CD4-positive, alpha-beta T cell treated with Interleukin-17A for 1 hour (primary cell): ENCODE measurements around the gene DYNC1I1.

Source experiments
- DNase-seq: peaks from one replicate; pipeline ENCODE4 v3.0.0-alpha.2; 2020

DYNC1I1 gene

GRCh38 chr7:96093435-96093834 lies 321.1 kb downstream of the DYNC1I1 start:
- DNase-seq: no peak

DNA sequence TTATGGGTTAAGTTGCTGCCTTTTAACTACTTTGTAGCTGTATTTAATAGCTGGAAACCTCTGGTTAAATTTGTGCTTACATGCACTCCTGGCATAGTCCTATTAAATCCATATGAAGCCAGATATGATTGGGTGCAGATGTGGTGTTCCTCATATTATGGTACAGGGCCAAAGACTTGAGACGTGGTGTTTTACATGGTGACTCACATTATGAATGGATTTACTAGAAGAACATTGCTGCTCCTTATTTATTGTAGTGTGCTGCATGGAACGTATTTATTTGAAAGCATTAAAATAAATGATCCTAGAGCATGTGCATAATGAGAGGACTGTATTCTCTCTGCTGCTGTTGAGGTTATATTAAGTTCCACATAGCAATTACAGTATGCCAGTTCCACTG lies 325.5 kb downstream of the DYNC1I1 start:
- DNase-seq: no peak

GRCh38 chr7:96100737-96101136 lies 328.4 kb downstream of the DYNC1I1 start:
- DNase-seq: no peak

GRCh38 chr7:96102096-96102811 lies 329.9 kb downstream of the DYNC1I1 start:
- DNase-seq: no peak

- no peak for DNase-seq
Measured at GRCh38 chr7:96104984-96105383, 332.6 kb downstream of the DYNC1I1 start.

- DNase-seq: no peak
Measured at GRCh38 chr7:96111405-96111804, 339.1 kb downstream of the DYNC1I1 start.

DNA sequence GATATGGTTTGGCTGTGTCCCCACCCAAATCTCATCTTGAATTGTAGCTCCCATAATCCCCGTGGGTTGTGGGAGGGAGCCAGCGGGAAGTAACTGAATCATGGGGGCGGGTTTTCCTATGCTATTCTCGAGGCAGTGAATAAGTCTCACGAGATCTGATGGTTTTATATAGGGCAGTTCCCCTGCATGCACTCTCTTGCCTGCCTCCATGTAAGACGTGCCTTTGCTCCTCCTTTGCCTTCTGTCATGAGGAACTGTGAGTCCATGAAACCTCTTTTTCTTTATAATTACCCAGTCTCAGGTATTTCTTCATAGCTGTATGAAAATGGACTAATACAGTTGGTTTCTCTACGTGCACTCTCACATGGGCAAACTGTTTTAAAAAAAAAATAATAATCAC lies 341.8 kb downstream of the DYNC1I1 start:
- no peak for DNase-seq

- no peak for DNase-seq
Measured at GRCh38 chr7:96116173-96116572, 343.8 kb downstream of the DYNC1I1 start.

GRCh38 chr7:96118449-96119001 lies 346.2 kb downstream of the DYNC1I1 start:
- DNase-seq: no peak

GRCh38 chr7:96120445-96121225 lies 348.3 kb downstream of the DYNC1I1 start:
- DNase-seq: no peak

DNA sequence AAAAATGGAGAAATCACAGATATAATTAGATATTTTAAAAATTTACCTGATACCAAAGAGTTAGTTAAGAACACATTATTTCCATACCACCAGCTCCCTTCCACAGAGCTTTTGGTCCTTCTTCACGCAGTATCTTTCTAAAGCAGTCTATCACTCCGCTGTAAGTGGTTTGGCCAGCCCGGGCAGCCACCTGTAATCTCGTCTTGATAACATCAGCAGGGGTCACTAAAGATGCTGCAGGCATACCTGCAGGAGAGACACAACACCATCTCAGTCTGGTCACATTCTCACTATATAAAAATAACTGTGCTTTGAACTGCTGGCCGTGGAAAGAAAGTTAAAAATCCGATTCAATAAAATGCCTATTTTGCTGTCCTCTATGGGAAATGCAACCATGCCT lies 349.4 kb downstream of the DYNC1I1 start:
- DNase-seq: no peak

DNA sequence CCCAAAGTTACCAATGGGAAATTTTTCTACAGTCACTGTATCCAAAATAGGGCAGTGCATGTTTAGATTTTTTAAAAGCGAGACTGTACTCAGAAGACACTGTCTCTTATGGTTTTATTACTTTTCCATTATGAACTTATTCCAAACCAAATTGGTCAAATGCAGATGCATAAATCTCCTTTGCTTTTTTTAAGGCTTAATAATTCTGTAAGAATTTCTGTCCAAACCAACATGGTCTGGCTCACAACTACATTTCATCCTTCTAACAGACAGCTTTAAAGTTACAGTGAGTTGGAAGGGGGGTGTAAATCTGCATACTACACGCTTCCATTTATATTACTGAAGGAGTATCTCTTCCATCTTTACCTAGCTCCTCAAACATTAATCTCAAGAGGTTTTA lies 350.4 kb downstream of the DYNC1I1 start:
- no peak for DNase-seq

- DNase-seq: no peak
Measured at GRCh38 chr7:96126382-96126781, 354.0 kb downstream of the DYNC1I1 start.

- no peak for DNase-seq
Measured at GRCh38 chr7:96127746-96128145, 355.4 kb downstream of the DYNC1I1 start.

DNA sequence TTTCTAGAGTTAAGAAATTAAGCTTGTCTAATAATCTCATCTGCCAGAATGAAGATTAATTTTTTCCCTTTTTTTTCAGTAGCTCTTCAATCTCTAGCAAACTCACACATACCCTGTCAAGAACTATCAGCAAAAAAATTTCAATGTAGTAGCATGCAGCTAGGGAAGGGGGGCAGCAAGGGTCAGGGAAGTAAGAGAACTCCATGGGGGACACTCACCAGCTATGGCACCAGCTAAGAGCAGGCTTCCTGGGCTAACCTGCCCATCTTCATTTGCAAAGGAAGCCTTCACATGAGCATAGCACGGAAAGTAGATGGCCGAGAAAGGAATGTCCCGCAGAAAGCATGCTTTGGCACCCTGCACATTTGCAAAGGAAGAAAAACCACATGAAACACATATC lies 359.2 kb downstream of the DYNC1I1 start:
- no peak for DNase-seq

- DNase-seq: no peak
Measured at GRCh38 chr7:96135241-96135640, 362.9 kb downstream of the DYNC1I1 start.

GRCh38 chr7:96136600-96137239 lies 364.4 kb downstream of the DYNC1I1 start:
- no peak for DNase-seq

- no peak for DNase-seq
Measured at GRCh38 chr7:96143495-96144259, 371.3 kb downstream of the DYNC1I1 start.

- no peak for DNase-seq
Measured at GRCh38 chr7:96144260-96144526, 371.8 kb downstream of the DYNC1I1 start.
